Ishikawa (cell line): ENCODE results near the gene DNAL4.

ENCODE experiments used
- CEBPB ChIP-seq: IDR thresholded peaks from 2 replicates; pipeline ENCODE4 v1.6.1; 2012
- CREB1 ChIP-seq: IDR thresholded peaks from 2 replicates; pipeline ENCODE4 v1.6.1; 2012; ENCODE audit warnings: low read depth
- EGR1 ChIP-seq: IDR thresholded peaks from 2 replicates; pipeline ENCODE4 v1.6.1; 2012
- EP300 ChIP-seq: IDR thresholded peaks from 2 replicates; pipeline ENCODE4 v1.6.1; 2012; ENCODE audit warnings: borderline replicate concordance
- FOXM1 ChIP-seq: IDR thresholded peaks from 2 replicates; pipeline ENCODE4 v1.6.1; 2012; ENCODE audit warnings: low read depth, borderline replicate concordance
- NFIC ChIP-seq: IDR thresholded peaks from 2 replicates; pipeline ENCODE4 v1.6.1; 2012
- RAD21 ChIP-seq: IDR thresholded peaks from 2 replicates; pipeline ENCODE4 v1.6.1; 2012; ENCODE audit warnings: low read depth
- TAF1 ChIP-seq: IDR thresholded peaks from 2 replicates; pipeline ENCODE4 v1.6.1; 2012; ENCODE audit warnings: low read depth, mild to moderate bottlenecking
- TCF12 ChIP-seq: IDR thresholded peaks from 2 replicates; pipeline ENCODE4 v1.6.1; 2012; ENCODE audit warnings: low read depth
- TEAD4 ChIP-seq: IDR thresholded peaks from 2 replicates; pipeline ENCODE4 v1.6.1; 2012
- YY1 ChIP-seq: IDR thresholded peaks from 2 replicates; pipeline ENCODE4 v1.6.1; 2012; ENCODE audit warnings: low read depth
- ZBTB7A ChIP-seq: IDR thresholded peaks from 2 replicates; pipeline ENCODE4 v1.6.1; 2012; ENCODE audit warnings: low read depth
- TF ChIP-seq, protein P1 (sequence below): IDR thresholded peaks from 2 replicates; pipeline ENCODE4 v1.6.1; 2012
- TF ChIP-seq, protein P2 (sequence below): IDR thresholded peaks from 2 replicates; pipeline ENCODE4 v1.6.1; 2012; ENCODE audit warnings: low read depth, mild to moderate bottlenecking
- TF ChIP-seq, protein P3 (sequence below): IDR thresholded peaks from 2 replicates; pipeline ENCODE4 v1.6.1; 2012

Gene DNAL4

DNA sequence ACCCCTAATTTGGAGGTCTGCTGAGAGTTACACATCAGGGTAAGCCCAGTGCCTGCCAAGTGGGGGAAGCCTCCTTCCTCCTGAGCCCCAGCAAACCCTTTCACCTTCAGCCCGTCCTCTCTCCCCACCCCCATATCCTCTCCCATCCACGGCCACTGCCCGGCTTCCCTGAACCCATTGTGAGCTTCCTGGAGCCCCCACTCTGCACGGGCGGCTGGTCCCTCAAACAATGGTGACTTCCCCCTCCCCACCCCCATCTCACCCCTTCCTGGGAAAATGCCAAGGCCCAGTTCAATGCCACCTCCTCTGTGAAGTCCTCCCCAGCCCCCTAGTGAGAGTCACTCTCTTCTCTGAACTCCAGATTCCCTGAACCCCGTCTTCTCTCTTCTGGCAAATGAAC, 17.9 kb downstream of the DNAL4 start:
- no peak for TF ChIP-seq EP300
- TF ChIP-seq, protein P1, sequence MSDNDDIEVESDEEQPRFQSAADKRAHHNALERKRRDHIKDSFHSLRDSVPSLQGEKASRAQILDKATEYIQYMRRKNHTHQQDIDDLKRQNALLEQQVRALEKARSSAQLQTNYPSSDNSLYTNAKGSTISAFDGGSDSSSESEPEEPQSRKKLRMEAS = no peak
- no peak for TF ChIP-seq CREB1

DNA sequence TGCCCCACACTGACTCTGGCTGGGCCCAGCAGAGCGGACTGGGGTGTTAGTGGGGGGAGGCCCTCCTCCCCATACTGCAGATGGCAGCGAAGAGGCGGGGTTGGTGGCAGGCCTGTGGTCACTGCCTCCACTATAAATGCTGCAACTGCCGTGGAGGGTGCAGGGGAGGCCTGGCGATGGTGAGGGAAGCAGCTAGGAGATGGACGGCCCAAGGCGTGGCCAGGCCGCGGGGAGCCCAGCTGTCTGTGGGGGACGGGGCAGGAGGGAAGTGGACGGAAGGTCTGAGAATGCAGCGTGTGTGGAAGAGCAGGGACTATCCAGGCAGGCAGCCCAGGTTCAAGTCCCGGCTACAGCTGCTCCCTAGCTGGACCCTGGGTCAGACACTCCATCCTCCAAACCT, 18.3 kb downstream of the DNAL4 start:
- TF ChIP-seq YY1 (no peak), TAF1 (no peak), EP300 (no peak), TEAD4 (no peak), FOXM1 (no peak), CREB1 (no peak), EGR1 (no peak), RAD21 (no peak), CEBPB (no peak), TCF12 (no peak), ZBTB7A (no peak)
- TF ChIP-seq, protein P1 = no peak
- TF ChIP-seq, protein P2, sequence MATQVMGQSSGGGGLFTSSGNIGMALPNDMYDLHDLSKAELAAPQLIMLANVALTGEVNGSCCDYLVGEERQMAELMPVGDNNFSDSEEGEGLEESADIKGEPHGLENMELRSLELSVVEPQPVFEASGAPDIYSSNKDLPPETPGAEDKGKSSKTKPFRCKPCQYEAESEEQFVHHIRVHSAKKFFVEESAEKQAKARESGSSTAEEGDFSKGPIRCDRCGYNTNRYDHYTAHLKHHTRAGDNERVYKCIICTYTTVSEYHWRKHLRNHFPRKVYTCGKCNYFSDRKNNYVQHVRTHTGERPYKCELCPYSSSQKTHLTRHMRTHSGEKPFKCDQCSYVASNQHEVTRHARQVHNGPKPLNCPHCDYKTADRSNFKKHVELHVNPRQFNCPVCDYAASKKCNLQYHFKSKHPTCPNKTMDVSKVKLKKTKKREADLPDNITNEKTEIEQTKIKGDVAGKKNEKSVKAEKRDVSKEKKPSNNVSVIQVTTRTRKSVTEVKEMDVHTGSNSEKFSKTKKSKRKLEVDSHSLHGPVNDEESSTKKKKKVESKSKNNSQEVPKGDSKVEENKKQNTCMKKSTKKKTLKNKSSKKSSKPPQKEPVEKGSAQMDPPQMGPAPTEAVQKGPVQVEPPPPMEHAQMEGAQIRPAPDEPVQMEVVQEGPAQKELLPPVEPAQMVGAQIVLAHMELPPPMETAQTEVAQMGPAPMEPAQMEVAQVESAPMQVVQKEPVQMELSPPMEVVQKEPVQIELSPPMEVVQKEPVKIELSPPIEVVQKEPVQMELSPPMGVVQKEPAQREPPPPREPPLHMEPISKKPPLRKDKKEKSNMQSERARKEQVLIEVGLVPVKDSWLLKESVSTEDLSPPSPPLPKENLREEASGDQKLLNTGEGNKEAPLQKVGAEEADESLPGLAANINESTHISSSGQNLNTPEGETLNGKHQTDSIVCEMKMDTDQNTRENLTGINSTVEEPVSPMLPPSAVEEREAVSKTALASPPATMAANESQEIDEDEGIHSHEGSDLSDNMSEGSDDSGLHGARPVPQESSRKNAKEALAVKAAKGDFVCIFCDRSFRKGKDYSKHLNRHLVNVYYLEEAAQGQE = no peak
- TF ChIP-seq, protein P3, sequence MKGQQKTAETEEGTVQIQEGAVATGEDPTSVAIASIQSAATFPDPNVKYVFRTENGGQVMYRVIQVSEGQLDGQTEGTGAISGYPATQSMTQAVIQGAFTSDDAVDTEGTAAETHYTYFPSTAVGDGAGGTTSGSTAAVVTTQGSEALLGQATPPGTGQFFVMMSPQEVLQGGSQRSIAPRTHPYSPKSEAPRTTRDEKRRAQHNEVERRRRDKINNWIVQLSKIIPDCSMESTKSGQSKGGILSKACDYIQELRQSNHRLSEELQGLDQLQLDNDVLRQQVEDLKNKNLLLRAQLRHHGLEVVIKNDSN = no peak

DNA sequence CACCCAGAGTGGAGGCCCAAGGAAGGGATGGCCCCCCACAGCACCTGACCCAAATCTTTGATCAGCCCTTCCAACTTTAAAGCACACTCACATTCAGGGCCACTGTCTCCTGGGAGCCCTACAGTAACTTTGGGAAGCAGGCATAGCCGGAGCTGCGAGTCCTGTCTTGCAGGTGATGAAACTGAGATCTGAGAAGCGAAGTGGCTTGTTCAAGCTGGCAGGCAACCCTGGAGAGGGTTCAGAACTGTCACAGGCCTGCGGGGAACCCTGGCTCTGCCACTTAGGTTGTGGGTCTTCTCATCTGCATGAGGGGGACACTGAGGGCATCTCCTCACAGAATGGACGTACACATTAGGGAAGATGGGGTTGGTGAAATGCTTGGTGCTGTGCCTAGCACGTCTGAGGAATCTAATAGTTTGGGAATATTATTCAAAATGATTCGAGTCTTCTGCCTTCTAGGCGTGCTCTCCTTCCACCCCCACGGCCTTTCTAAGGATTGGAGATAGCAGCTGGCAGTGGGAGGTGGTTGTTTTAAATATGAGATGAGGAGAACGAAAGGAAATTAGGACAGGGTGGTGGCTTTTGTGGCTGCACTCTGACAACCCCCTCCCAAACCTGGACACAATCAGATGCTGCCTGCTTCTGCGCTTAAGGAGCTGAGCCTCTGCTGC, 19.3 kb downstream of the DNAL4 start:
- no peak for TF ChIP-seq CREB1
- no peak for TF ChIP-seq TAF1
- TF ChIP-seq RAD21 = no peak
- TF ChIP-seq, protein P3 = no peak
- no peak for TF ChIP-seq EP300
- TF ChIP-seq YY1 = no peak
- TF ChIP-seq CEBPB = no peak
- TF ChIP-seq, protein P1 = no peak
- TF ChIP-seq ZBTB7A = no peak
- no peak for TF ChIP-seq EGR1
- TF ChIP-seq TCF12 = no peak
- TF ChIP-seq, protein P2 = no peak
- no peak for TF ChIP-seq NFIC
- no peak for TF ChIP-seq FOXM1
- TF ChIP-seq TEAD4 = no peak

DNA sequence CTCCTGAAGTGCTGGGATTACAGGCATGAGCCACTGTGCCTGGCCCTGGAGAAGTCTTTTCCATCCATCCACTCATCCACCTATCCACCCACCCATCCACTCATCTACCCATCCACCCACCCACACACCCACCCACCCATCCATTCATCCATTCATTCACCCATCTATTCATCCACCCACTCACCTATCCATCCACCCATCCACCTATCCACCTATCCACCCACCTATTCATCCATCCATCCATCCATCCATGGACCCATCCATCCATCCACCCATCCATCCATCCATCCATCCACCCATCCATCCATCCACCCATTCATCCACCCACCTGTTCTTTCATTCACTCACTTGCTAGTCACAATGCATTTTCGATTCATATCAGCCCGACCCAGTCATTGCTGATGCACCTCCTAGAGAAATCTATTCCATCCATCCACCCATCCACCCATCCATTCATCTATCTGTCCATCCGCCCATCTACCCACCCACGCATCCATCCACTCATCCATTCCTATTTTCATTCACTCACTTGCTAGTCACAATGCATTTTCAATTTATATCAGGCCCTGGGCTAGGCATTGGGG, 20.5 kb downstream of the DNAL4 start:
- no peak for TF ChIP-seq TAF1
- no peak for TF ChIP-seq CREB1
- TF ChIP-seq, protein P3 = no peak
- TF ChIP-seq TEAD4 = no peak
- TF ChIP-seq, protein P2 = no peak
- no peak for TF ChIP-seq FOXM1
- TF ChIP-seq, protein P1 = no peak
- TF ChIP-seq NFIC = no peak
- TF ChIP-seq RAD21 = no peak
- TF ChIP-seq EP300 = no peak
- TF ChIP-seq YY1 = no peak
- TF ChIP-seq TCF12 = no peak
